ENCODE data around the gene TMEM82. TPM values are rescaled to one million over a fixed set of nuclear protein-coding genes. Genes with fewer than 3 reads are reported as not detected.
A peak's percentile ranks its signal among the peaks of the same experiment; 100 is the strongest.

TMEM82 gene
- total and polyA plus RNA-seq, 10 donors: not detected

- Histone ChIP-seq H3K36me3 (no peaks in the 10 kb centered on the region), H3K27ac (peak overlapping the region in 6 of 8 donors; percentile 38 to 86 (median 82)), H3K9me3 (no peaks in the 10 kb centered on the region), H3K4me3 (peak overlapping the region; percentile 38 to 70 (median 42)), H3K27me3 (replicated peaks in 1 of 7) (peaks cover 4 to 71% (median 35%) of the 10 kb centered on the region in 7 donors), H3K4me1 (peaks cover 9 to 68% (median 44%) of the 10 kb centered on the region in 6 donors)
- WGBS, 5 donors: 10 to 15% (median 13%) methylated on average over 18 to 24 of the region's 24 CpGs
- intact Hi-C loops (cut with DNase I; ENCODE audit: low total_unique reads): no loop called here
- TF ChIP-seq POLR2AphosphoS5 (IDR thresholded peaks at IDR 0.05) (no peak), POLR2A (IDR thresholded peaks at IDR 0.05) (no peak), CTCF (IDR thresholded peaks at IDR 0.05 in 8 of 11, conservative IDR thresholded peaks at IDR 0.05 in 3 of 11) (no peak)
- no peak for DNase-seq
Measured at GRCh38 chr1:15757575-15758342, 15.5 kb downstream of the TMEM82 start.

- intact Hi-C loops (cut with DNase I; ENCODE audit: low total_unique reads): no loop called here
- Histone ChIP-seq H3K36me3 (no peaks in the 10 kb centered on the region), H3K4me3 (peak within 1 kb of the TSS; percentile 38 to 70 (median 42)), H3K9me3 (no peaks in the 10 kb centered on the region), H3K4me1 (peaks cover 9 to 72% (median 44%) of the 10 kb centered on the region in 6 donors), H3K27ac (peak within 1 kb of the TSS; percentile 53 to 86 (median 82)), H3K27me3 (replicated peaks in 1 of 7) (peaks cover 4 to 71% (median 35%) of the 10 kb centered on the region in 7 donors)
- 2 to 12% (median 3%) methylated on average over 10 to 54 of the region's 58 CpGs for WGBS, 5 donors
- TF ChIP-seq POLR2A (IDR thresholded peaks at IDR 0.05) (no peak), CTCF (IDR thresholded peaks at IDR 0.05 in 8 of 11, conservative IDR thresholded peaks at IDR 0.05 in 3 of 11) (no peak), POLR2AphosphoS5 (IDR thresholded peaks at IDR 0.05) (no peak)
- DNase-seq: no peak
Measured at GRCh38 chr1:15758343-15758931, 16.1 kb downstream of the TMEM82 start, which contains the start of gene FBLIM1. Gene FBLIM1 (plus strand): TSS chr1:15758795. CDS start chr1:15764984, 6,189 bp downstream.

- Histone ChIP-seq H3K36me3 (no peaks in the 10 kb centered on the region), H3K4me1 (peaks cover 9 to 76% (median 44%) of the 10 kb centered on the region in 6 donors), H3K9me3 (no peaks in the 10 kb centered on the region), H3K27me3 (replicated peaks in 1 of 7) (peaks cover 4 to 71% (median 35%) of the 10 kb centered on the region in 7 donors), H3K27ac (peak overlapping the region; percentile 53 to 86 (median 82)), H3K4me3 (peak overlapping the region; percentile 38 to 70 (median 42))
- intact Hi-C loops (cut with DNase I; ENCODE audit: low total_unique reads): no loop called here
- DNase-seq: no peak
- 1 to 7% (median 3%) methylated on average over 28 to 58 of the region's 58 CpGs for WGBS, 5 donors
- TF ChIP-seq POLR2AphosphoS5 (IDR thresholded peaks at IDR 0.05) (peak in 1 of 3 donors; percentile 51), CTCF (IDR thresholded peaks at IDR 0.05 in 8 of 11, conservative IDR thresholded peaks at IDR 0.05 in 3 of 11) (no peak), POLR2A (IDR thresholded peaks at IDR 0.05) (no peak)
Measured at GRCh38 chr1:15758953-15759661, 16.8 kb downstream of the TMEM82 start.

Data from spleen (tissue), 11 donors.